ENCODE data around the gene ESRRG.
"Not testable (repeated sequence)": the region's sequence is repeated elsewhere in the genome, so short reads cannot be mapped to it uniquely, and the experiment has no call there.

ESRRG gene

DNA sequence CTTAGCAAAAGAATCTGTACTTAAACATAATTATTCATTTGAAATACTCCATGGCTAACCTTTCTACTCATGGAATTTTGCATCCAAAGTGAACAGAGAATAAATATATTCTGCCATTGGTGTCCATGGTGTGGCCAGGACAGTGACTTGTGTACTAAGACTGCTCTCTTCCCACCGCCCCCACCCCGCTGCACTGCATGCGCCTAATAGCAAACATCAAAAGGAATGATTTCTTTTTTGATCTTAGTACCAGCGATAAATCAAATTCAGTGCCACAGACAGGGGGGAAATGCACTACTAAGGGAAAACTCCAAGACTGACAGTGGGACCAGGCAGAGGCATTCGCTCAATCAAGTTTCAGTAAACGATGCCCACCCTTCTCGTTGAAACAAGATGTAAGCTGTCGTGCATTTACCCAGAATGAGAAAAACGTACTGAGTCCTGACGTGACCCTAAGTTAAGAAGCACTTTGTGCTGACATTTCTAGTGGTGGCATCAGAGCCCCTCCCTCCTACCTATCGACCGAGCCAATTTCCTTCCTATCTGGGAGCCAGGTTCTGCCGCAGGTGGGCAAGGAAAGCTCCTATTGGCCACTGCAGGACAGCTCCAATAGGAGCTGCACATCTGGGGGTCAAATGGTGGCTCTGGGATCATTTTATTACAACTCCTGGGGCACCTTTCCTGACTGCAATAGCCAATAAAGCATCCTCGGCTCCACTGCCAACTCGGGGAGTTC lies 12.5 kb downstream of the ESRRG start:
- in situ Hi-C loops (cut with HindIII; ENCODE audit: low sequenced_read_pairs), result no loop called here
- H3K4me3 ChIP-seq (ENCODE audit: low read depth, low read length), result no peak overlapping the region
- no peak for TF ChIP-seq CTCF (IDR thresholded peaks at IDR 0.05; ENCODE audit: low read depth, low read length, missing control alignments)
- DNase-seq (ENCODE audit: low read depth), result no peak

- no peak overlapping the region for H3K4me3 ChIP-seq (ENCODE audit: low read depth, low read length)
- in situ Hi-C loops (cut with HindIII; ENCODE audit: low sequenced_read_pairs), result no loop called here
- no peak for DNase-seq (ENCODE audit: low read depth)
- TF ChIP-seq CTCF (IDR thresholded peaks at IDR 0.05; ENCODE audit: low read depth, low read length, missing control alignments), result no peak
Observed at GRCh38 chr1:216710055-216710454, 13.2 kb downstream of the ESRRG start.

- no peak overlapping the region for H3K4me3 ChIP-seq (ENCODE audit: low read depth, low read length)
- no peak for TF ChIP-seq CTCF (IDR thresholded peaks at IDR 0.05; ENCODE audit: low read depth, low read length, missing control alignments)
- in situ Hi-C loops (cut with HindIII; ENCODE audit: low sequenced_read_pairs), result no loop called here
- no peak for DNase-seq (ENCODE audit: low read depth)
Observed at GRCh38 chr1:216705676-216706075, 17.6 kb downstream of the ESRRG start.

GRCh38 chr1:216704065-216704464 lies 19.2 kb downstream of the ESRRG start:
- in situ Hi-C loops (cut with HindIII; ENCODE audit: low sequenced_read_pairs); DNase-seq (ENCODE audit: low read depth); H3K4me3 ChIP-seq (ENCODE audit: low read depth, low read length): not testable (repeated sequence)

GRCh38 chr1:216702170-216702569 lies 21.1 kb downstream of the ESRRG start:
- in situ Hi-C loops (cut with HindIII; ENCODE audit: low sequenced_read_pairs), result no loop called here
- TF ChIP-seq CTCF (IDR thresholded peaks at IDR 0.05; ENCODE audit: low read depth, low read length, missing control alignments), result no peak
- no peak for DNase-seq (ENCODE audit: low read depth)
- H3K4me3 ChIP-seq (ENCODE audit: low read depth, low read length), result no peak overlapping the region

DNA sequence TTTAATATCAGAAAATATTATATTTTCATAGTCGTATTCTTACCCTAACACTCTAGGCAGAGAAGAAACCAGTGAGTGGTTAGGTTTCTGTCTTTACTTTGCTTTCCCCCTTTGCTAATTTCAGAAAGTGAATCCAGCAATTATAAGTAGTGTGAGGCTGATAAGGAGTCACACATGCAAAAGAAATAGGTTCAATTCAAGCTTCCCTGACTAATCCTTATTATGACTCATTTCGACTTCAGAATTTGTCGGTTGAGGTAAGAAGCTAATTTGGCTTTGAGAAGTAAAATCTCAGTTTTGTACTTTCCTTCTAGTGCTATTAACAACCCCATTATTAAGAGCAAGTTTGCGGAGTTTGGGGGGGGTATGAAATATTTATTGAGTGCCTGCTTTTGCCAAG lies 22.4 kb downstream of the ESRRG start:
- no peak for TF ChIP-seq CTCF (IDR thresholded peaks at IDR 0.05; ENCODE audit: low read depth, low read length, missing control alignments)
- no peak overlapping the region for H3K4me3 ChIP-seq (ENCODE audit: low read depth, low read length)
- in situ Hi-C loops (cut with HindIII; ENCODE audit: low sequenced_read_pairs), result no loop called here
- no peak for DNase-seq (ENCODE audit: low read depth)

DNA sequence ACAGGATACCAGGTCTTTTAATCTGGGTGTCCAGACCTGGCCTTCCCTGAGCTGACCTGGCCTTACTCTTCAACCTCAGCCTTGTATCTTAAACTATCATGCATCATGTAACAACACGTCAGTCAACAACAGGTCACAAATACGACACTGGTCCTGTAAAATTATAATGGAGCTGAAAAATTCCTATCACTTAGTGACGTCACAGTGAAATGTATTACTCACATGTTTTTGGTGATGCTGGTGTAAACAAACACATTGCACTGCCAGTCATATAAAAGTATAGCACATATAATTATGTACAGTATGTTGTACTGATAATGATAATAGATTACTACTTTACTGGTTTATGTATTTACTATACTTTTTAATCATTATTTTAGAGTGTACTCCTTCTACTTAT lies 31.5 kb downstream of the ESRRG start:
- no peak for TF ChIP-seq CTCF (IDR thresholded peaks at IDR 0.05; ENCODE audit: low read depth, low read length, missing control alignments)
- H3K4me3 ChIP-seq (ENCODE audit: low read depth, low read length), result no peak overlapping the region
- DNase-seq (ENCODE audit: low read depth), result no peak
- in situ Hi-C loops (cut with HindIII; ENCODE audit: low sequenced_read_pairs), result no loop called here

Data from astrocyte of the cerebellum (primary cell).